ENCODE results near the gene PAXX. TPM values are rescaled to one million over a fixed set of nuclear protein-coding genes. Genes with fewer than 3 reads are reported as not detected.

Gene PAXX
- total RNA-seq, 4 donors from 2014 or later: 22.0 to 37.0 (median 31.6) TPM

- DNase-seq (ENCODE audit: low spot score): no peak
- no peak for TF ChIP-seq CTCF (IDR thresholded peaks at IDR 0.05)
- no peak for ATAC-seq (ENCODE audit: low FRiP score)
Observed at GRCh38 chr9:136945333-136946227, 46.6 kb upstream of the PAXX start.

- no peak for TF ChIP-seq CTCF (IDR thresholded peaks at IDR 0.05)
- no peak for ATAC-seq (ENCODE audit: low FRiP score)
- DNase-seq (ENCODE audit: low spot score): no peak
Observed at GRCh38 chr9:136946228-136947027, 45.8 kb upstream of the PAXX start.

GRCh38 chr9:136947028-136947891, 45.0 kb upstream of the PAXX start:
- no peak for DNase-seq (ENCODE audit: low spot score)
- no peak for ATAC-seq (ENCODE audit: low FRiP score)
- TF ChIP-seq CTCF (IDR thresholded peaks at IDR 0.05): no peak

- TF ChIP-seq CTCF (IDR thresholded peaks at IDR 0.05): no peak
- no peak for DNase-seq (ENCODE audit: low spot score)
- ATAC-seq (ENCODE audit: low FRiP score): no peak
Observed at GRCh38 chr9:136947955-136948510, 44.2 kb upstream of the PAXX start.

GRCh38 chr9:136949239-136949816, 42.9 kb upstream of the PAXX start:
- ATAC-seq (ENCODE audit: low FRiP score) (no peak), DNase-seq (ENCODE audit: low spot score) (no peak)
- no peak for TF ChIP-seq CTCF (IDR thresholded peaks at IDR 0.05)
